ENCODE results near the gene CALHM1.
"Not testable (repeated sequence)": the region's sequence is repeated elsewhere in the genome, so short reads cannot be mapped to it uniquely, and the experiment has no call there.

The CALHM1 gene

GRCh38 chr10:103433858-103434257, 24.8 kb downstream of the CALHM1 start:
- no peak for DNase-seq (ENCODE audit: low read depth in 1 of 2, low spot score in 1 of 2)

DNA sequence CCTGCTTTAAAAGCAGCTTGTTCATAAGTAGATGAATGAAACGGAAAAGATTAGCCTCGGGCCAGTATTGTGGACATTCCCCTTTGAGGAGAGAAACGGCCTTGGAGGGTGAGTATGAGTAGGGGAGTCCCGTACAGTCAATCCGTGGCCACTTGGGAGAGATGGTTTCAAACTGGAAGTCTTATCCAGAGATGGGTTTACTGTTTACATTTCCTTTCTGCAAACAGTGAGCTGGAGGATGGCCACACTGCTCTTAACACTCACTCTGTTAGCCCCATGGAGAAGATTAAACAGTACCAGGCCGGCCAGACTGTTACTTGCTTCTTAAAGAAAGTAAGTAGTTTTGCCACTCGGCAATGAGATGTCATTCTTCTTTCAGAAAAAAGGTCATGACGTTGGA, 26.8 kb downstream of the CALHM1 start:
- no peak for DNase-seq (ENCODE audit: low read depth in 1 of 2, low spot score in 1 of 2)

DNA sequence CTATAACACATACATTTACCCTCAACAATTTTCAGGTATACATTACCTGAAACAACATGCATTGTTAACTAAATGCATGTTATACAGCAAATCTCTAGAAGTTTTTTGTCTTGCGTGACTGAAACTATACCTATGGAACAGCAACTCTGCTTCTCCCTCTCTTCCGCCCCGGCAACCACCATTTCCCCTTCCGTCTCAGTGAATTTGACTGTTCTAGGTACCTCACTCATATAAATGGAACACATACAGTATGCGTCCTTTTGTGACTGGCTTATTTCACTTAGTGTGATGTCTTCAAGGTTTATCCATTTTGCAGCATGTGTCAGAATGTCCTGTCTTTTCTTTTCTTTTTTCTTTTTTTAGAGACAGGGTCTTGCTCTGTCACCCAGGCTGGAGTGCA, 29.1 kb downstream of the CALHM1 start:
- DNase-seq (ENCODE audit: low read depth in 1 of 2, low spot score in 1 of 2), result no peak

DNA sequence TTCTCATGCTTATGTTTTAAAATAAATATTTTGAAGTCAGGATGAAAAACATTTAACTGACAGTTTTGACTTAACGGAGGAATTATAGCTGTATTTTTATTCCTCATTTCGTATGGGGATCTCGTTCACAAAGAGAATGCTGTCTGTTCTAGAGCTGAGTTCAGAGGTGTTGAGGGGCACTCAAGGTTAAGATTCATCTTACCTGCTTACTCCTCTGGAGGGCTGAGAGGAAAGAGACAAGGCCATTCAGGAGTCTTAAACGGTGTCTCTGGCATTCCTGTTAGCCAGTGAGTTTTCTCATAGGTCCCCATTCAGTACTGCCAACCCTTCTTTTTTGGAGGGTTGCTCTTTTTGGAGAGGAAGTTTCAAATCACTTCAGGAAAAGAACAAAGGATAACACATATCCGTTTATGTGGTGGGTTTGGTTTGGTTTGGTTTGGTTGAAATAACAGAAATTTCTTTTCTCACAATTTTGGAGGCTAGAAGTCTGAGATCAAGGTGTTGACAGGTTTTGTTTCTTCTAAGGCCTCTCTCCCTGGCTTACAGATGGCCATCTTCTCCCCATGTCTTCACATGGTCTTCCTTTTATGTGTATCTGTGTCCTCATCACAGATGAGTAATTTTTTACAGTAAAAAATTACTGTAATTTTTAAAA, 29.6 kb downstream of the CALHM1 start:
- no peak for DNase-seq (ENCODE audit: low read depth in 1 of 2, low spot score in 1 of 2)

GRCh38 chr10:103427866-103428265, 30.8 kb downstream of the CALHM1 start:
- DNase-seq (ENCODE audit: low read depth in 1 of 2, low spot score in 1 of 2), result no peak

DNA sequence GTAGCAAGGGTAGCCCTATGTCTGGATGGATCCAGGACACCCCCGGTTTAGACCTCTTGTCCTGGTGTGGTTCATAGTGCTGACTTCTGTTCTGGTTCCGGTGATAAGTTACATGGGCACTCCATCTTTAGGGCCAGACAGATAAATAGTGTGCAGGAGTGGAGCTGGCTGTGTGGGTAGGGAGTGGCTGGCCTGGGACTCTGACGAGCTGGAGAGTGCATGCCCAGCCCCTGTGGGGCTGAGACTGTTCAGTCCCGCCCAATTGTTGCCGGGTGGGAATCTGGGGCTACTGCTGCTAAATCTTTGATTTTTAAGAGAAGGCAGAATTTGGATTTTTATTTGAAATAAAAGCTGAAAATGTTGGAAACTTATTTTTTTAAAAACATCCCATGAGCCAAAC, 35.0 kb downstream of the CALHM1 start:
- DNase-seq (ENCODE audit: low read depth in 1 of 2, low spot score in 1 of 2), result no peak

DNA sequence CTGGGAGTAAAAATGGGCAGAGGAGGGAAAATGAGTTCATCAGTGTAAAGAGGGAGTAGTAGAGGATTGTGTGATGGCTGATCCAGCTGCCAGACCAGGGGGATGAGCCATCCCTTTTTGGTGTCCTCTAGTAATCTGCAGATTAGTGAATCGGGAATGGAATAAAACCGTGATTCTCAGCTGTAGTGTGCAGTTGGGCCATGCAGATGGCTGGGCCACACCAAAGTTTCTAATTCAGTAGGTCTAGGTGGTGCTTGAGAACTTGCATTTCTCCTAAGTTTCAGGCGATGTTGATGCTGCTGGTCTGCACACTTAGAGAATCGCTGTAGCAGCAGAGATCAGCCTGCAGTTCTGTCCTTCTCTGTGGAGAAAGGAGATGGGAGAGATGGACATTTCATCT, 39.6 kb downstream of the CALHM1 start:
- DNase-seq (ENCODE audit: low read depth in 1 of 2, low spot score in 1 of 2), result no peak

DNA sequence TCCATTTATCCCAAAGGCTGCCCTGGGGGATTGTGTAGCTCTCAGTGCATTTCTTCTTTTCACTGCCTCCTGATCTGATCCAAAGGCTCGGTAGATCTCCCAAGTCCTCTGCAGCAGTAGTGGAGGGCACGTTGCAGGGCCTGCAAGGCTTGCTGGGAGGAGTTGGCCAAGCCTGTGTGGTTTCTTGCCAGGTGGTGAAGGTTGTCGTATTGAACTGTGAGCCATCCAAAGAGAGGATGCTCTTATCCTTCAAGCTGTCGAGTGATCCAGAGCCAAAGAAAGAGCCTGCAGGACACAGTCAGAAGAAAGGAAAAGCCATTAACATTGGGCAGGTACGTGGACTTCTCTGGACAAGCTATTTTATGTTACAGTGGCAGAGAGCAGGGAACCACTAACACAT, 41.1 kb downstream of the CALHM1 start:
- DNase-seq (ENCODE audit: low read depth in 1 of 2, low spot score in 1 of 2), result no peak

DNA sequence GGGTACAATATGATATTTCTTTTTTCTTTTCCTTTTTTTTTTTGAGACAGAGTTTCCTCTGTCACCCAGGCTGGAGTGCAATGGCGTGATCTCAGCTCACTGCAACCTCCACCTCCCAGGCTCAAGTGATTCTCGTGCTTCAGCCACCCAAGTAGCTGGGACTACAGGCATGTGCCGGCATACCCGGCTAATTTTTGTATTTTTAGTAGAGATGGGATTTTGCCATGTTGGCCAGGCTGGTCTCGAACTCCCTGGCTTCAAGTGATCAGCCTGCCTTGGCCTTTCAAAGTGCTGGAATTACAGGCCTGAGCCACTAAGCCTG, 41.6 kb downstream of the CALHM1 start:
- not testable (repeated sequence) for DNase-seq (ENCODE audit: low read depth in 1 of 2, low spot score in 1 of 2)

DNA sequence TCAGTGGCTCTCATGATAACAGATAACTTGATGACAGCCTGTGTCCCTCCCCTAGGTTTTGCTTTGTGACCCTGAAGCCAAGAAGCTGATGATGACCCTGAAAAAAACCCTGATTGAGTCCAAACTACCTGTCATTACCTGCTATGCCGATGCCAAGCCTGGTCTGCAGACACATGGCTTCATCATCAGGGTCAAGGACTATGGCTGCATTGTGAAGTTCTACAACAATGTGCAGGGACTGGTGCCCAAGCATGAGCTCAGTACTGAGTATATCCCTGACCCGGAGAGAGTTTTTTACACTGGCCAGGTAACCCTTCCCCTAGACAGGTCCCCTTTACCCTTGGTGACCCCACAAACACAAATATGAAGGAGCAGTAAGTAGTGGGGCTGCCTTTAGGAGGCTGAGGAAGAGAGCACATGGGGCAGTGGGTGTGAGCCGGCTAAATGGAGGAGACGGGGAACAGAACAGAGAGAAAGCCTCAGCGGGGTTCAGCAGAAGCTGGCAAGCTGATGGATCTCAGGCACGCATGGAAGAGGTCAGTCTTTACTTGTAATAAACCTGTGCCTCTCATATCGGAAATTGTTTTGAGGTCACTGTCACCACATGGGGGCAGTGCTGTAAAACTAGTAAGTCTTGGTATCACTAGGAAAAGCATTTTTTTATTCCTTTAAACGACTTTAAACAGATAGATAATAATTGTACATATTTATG, 42.1 kb downstream of the CALHM1 start:
- peak; percentile 14 to 24 for DNase-seq (ENCODE audit: low read depth in 1 of 2, low spot score in 1 of 2)

GRCh38 chr10:103415581-103415980, 43.1 kb downstream of the CALHM1 start:
- no peak for DNase-seq (ENCODE audit: low read depth in 1 of 2, low spot score in 1 of 2)

DNA sequence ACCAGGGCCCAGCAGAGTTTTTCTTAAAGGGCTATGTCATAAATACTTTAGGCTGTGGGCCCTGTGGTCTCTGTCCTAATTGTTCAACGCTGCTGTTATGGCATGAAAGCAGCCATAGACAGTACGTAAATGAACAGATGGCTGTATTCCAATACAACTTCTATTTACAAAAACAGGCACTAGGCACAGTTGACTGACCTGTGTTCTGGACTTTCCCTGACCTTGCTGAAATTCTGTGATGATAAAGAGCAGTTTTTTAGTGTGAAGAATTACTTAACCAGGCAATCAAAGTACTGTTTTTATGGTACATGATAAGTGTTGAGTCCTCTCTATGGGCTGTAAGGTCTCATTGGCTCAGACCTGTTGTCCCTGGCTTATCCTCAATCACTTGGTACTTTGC, 45.1 kb downstream of the CALHM1 start:
- no peak for DNase-seq (ENCODE audit: low read depth in 1 of 2, low spot score in 1 of 2)
